K562 (cell line): Measurements from ENCODE around the gene OR2A25. TPM values are rescaled to one million over a fixed set of nuclear protein-coding genes. Genes with fewer than 3 reads are reported as not detected.

Experiments
- ATAC-seq: fragments of 200-7000 bp; cut with Tn5 transposase; 3 replicates; pipeline ENCODE4 v1.9.1; 2020; ENCODE audit warnings: moderate library complexity
- BruUV-seq: library from RNA; stranded (reverse); fragments of 400-500 nt; replicated peaks from 2 replicates; lab custom pipeline; 2021; lab: Mats Ljungman, UMichigan
- CTCF ChIA-PET: fragments of 300-600 bp; formaldehyde crosslinking; extraction: SDS; loops from one replicate; lab custom pipeline; 2021; ENCODE audit warnings: low intra/inter-chr PET ratio; lab: Yijun Ruan, JAX
- POLR2A ChIA-PET: fragments of 300-600, 350-650 bp; sonication (Branson Sonifier 250); formaldehyde crosslinking; extraction: SDS; loops from one replicate; lab custom pipeline; 2021; ENCODE audit warnings: antibody characterized with exemption, inconsistent platforms; lab: Yijun Ruan, JAX
- DNase-seq, 4 experiments: peaks; one replicate each; pipeline versions ENCODE4 v3.0.0 to v3.0.0-alpha.2; 2011 to 2018; ENCODE audit warnings: low spot score in 3 of 4, mixed read lengths in 3 of 4; ENCODE audit errors: extremely low read depth in 1 of 4
- FAIRE-seq: peaks from 2 replicates; lab custom pipeline; 2011; peaks lifted over from hg19 to GRCh38; lab: Jason Lieb, UNC
- H2AFZ ChIP-seq: 2 replicates; pipeline ENCODE4 v1.6.0; 2011; ENCODE audit warnings: low read depth, low read length, control low read depth, inconsistent platforms
- H3K27ac ChIP-seq: fragments of 200-600 bp; 3 replicates; pipeline ENCODE4 v1.8.0; 2011; ENCODE audit warnings: low read depth, mild to moderate bottlenecking, control low read depth, inconsistent platforms, low read length, moderate library complexity, mixed read lengths; ENCODE audit errors: extremely low read depth
- H3K27me3 ChIP-seq, 2 experiments: fragments of 300-600 bp in 1 of 2; 2 replicates in 1 of 2; 3 replicates in 1 of 2; pipeline versions ENCODE4 v1.6.0 to v1.8.0; 2011; ENCODE audit warnings: inconsistent platforms in 2 of 2, low read length in 2 of 2, mild to moderate bottlenecking in 1 of 2, mixed read lengths in 1 of 2, moderate library complexity in 1 of 2; ENCODE audit not compliant: control insufficient read depth in 2 of 2, insufficient read depth in 2 of 2
- H3K36me3 ChIP-seq: fragments of 300-600 bp; 3 replicates; pipeline ENCODE4 v1.8.0; 2011; ENCODE audit warnings: mild to moderate bottlenecking, low read length, inconsistent platforms; ENCODE audit not compliant: control insufficient read depth, insufficient read depth
- H3K4me1 ChIP-seq, 2 experiments: fragments of 200-600 bp in 1 of 2; replicated peaks in 1 of 2; 2 replicates in 1 of 2; 3 replicates in 1 of 2; pipeline versions ENCODE4 v1.5.1 to v1.8.0; 2011; ENCODE audit warnings: inconsistent platforms in 2 of 2, low read length in 2 of 2, mild to moderate bottlenecking in 1 of 2, mixed read lengths in 1 of 2, moderate library complexity in 1 of 2; ENCODE audit not compliant: control insufficient read depth in 2 of 2, insufficient read depth in 2 of 2
- H3K4me2 ChIP-seq: 2 replicates; pipeline ENCODE4 v1.6.1; 2011; ENCODE audit warnings: low read length, control low read depth, inconsistent platforms, mixed read lengths; ENCODE audit not compliant: insufficient read depth
- H3K4me3 ChIP-seq: fragments of 200-600 bp; sonication (generic), shearing (Covaris generic); 2 replicates; pipeline ENCODE4 v1.5.1; 2016; ENCODE audit warnings: control low read depth, inconsistent platforms
- H3K79me2 ChIP-seq: fragments of 200-600 bp; 3 replicates; pipeline ENCODE4 v1.8.0; 2011; ENCODE audit warnings: low read length, inconsistent platforms; ENCODE audit not compliant: control insufficient read depth, insufficient read depth
- H3K9ac ChIP-seq, 2 experiments: 2 replicates each; pipeline versions ENCODE4 v1.6.0 to v1.6.1; 2011; ENCODE audit warnings: low read depth in 2 of 2, low read length in 2 of 2, control low read depth in 1 of 2, inconsistent platforms in 1 of 2, mild to moderate bottlenecking in 1 of 2, mixed read lengths in 1 of 2; ENCODE audit not compliant: insufficient read depth in 1 of 2
- H3K9me1 ChIP-seq: one replicate; pipeline ENCODE4 v1.6.0; 2011; ENCODE audit warnings: inconsistent platforms, mild to moderate bottlenecking, low read length, moderate library complexity; ENCODE audit not compliant: control insufficient read depth, insufficient read depth
- H3K9me3 ChIP-seq: replicated peaks from 2 replicates; pipeline ENCODE4 v1.5.1; 2011; ENCODE audit warnings: low read depth, low read length, inconsistent platforms; ENCODE audit not compliant: control insufficient read depth, insufficient read depth
- H4K20me1 ChIP-seq: replicated peaks from 2 replicates; pipeline ENCODE4 v1.6.1; 2011; ENCODE audit warnings: low read length, inconsistent platforms, mixed read lengths; ENCODE audit not compliant: control insufficient read depth, insufficient read depth
- KAT7 ChIP-seq: sonication (generic); formaldehyde crosslinking; IDR thresholded peaks from 2 replicates; pipeline ENCODE4 v1.8.0; 2022; ENCODE audit warnings: missing genetic modification reagents, mild to moderate bottlenecking, borderline replicate concordance
- MCM3 ChIP-seq: fragments of 450-650 bp; IDR thresholded peaks from 2 replicates; pipeline ENCODE4 v1.6.1; 2016
- POLR2H ChIP-seq: IDR thresholded peaks from 2 replicates; pipeline ENCODE4 v1.6.1; 2016; ENCODE audit warnings: missing genetic modification characterization, low read depth, mild to moderate bottlenecking, control low read depth, missing compliant biosample characterization, moderate library complexity
- POLR3A ChIP-seq: IDR thresholded peaks from 2 replicates; pipeline ENCODE4 v1.6.1; 2011; ENCODE audit warnings: borderline replicate concordance, mild to moderate bottlenecking, moderate library complexity; ENCODE audit not compliant: insufficient read length, insufficient read depth; ENCODE audit errors: extremely low read depth
- SAFB2 ChIP-seq: fragments of 200-400 bp; formaldehyde crosslinking; IDR thresholded peaks from 2 replicates; pipeline ENCODE4 v1.6.1; 2018; ENCODE audit warnings: borderline replicate concordance, low read length, low read depth, moderate library complexity; ENCODE audit not compliant: severe bottlenecking
- SREBF2 ChIP-seq: sonication (generic); formaldehyde crosslinking; IDR thresholded peaks from 2 replicates; pipeline ENCODE4 v1.4.0; 2020; ENCODE audit warnings: mild to moderate bottlenecking, missing genetic modification reagents
- SRSF3 ChIP-seq: fragments of 200-400 bp; formaldehyde crosslinking; IDR thresholded peaks from 2 replicates; pipeline ENCODE4 v1.6.1; 2016; ENCODE audit warnings: mild to moderate bottlenecking, low read length, moderate library complexity; ENCODE audit not compliant: insufficient read depth
- TAF15 ChIP-seq: fragments of 200-400 bp; formaldehyde crosslinking; IDR thresholded peaks from 2 replicates; pipeline ENCODE4 v1.6.1; 2017; ENCODE audit warnings: mild to moderate bottlenecking, low read depth, low read length, moderate library complexity
- TBP ChIP-seq: optimal IDR thresholded peaks from 2 replicates; pipeline ENCODE3; 2011; ENCODE audit warnings: low read depth, low read length, improper control_type of control experiment
- TCF7 ChIP-seq: sonication (generic); IDR thresholded peaks from 2 replicates; pipeline ENCODE4 v1.6.1; 2016; ENCODE audit warnings: antibody characterized with exemption, borderline replicate concordance
- TCF7L2 ChIP-seq: fragments of 150-350 bp; IDR thresholded peaks from 2 replicates; pipeline ENCODE4 v1.6.1; 2016; ENCODE audit warnings: low read depth, mild to moderate bottlenecking, low read length, moderate library complexity
- ZNF561 ChIP-seq: fragments of 450-650 bp; formaldehyde crosslinking; conservative IDR thresholded peaks from 2 replicates; pipeline ENCODE4 v1.4.0; 2020; ENCODE audit warnings: mild to moderate bottlenecking, moderate library complexity
- WGBS: fragments of 100-300 bp; shearing (Covaris generic); methylation state at CpG from one replicate; pipeline ENCODE4 v1.1.6; 2016; ENCODE audit warnings: low coverage, mixed read lengths; ENCODE audit not compliant: insufficient coverage; ENCODE audit errors: missing lambda C conversion rate; 5-methylcytosine and 5-hydroxymethylcytosine counted together
- in situ Hi-C: fragments of 300-500 bp; cut with MboI; formaldehyde crosslinking; loops from 4 replicates; pipeline ENCODE4 v1.15.0; 2018; ENCODE audit warnings: inconsistent platforms, mixed read lengths
- intact Hi-C: fragments of 100-400 bp; cut with micrococcal nuclease; formaldehyde crosslinking; loops from 2 replicates; pipeline ENCODE4 v1.14.2; 2022
- polyA plus RNA-seq, 8 experiments: library from polyadenylated mRNA; depleted of rRNA in 4 of 8; stranded (reverse) in 5 of 8; unstranded in 3 of 8; fragments of >200 nt; fragmentation: Nextera tagmentation in 2 of 8; fragmentation: Illumina TruSeq in 1 of 8; extraction: Ambion mirVana in 2 of 8; extraction: Trizol in 1 of 8; gene quantifications; 2 replicates each; pipeline versions ENCODE4 v1.2.1 to v1.2.3, GENCODE V29; 2011 to 2014; ENCODE audit warnings: inconsistent platforms in 1 of 8, missing spikeins in 1 of 8
- total RNA-seq, 7 experiments: library from RNA; depleted of rRNA in 6 of 7; stranded (reverse); fragments of >200 nt in 6 of 7; fragmentation: Illumina TruSeq in 2 of 7; extraction: Trizol in 2 of 7; gene quantifications; 2 replicates each; pipeline versions ENCODE4 v1.2.1 to v1.2.3, GENCODE V29; 2011 to 2021; ENCODE audit warnings: low replicate concordance in 1 of 7
- TF ChIP-seq, protein P1 (sequence below): fragments of 250-450 bp; sonication (Bioruptor Pico); IDR thresholded peaks from 2 replicates; pipeline ENCODE4 v1.9.0; 2021; ENCODE audit warnings: mild to moderate bottlenecking, inconsistent platforms
- TF ChIP-seq, protein P2 (sequence below): fragments of 250-450 bp; sonication (Bioruptor Pico); IDR thresholded peaks from 2 replicates; pipeline ENCODE4 v1.4.0; 2020; ENCODE audit warnings: mild to moderate bottlenecking, moderate library complexity, borderline replicate concordance
- TF ChIP-seq, protein P3 (sequence below): fragments of 250-450 bp; sonication (Bioruptor Pico); IDR thresholded peaks from 2 replicates; pipeline ENCODE4 v1.8.0; 2021; ENCODE audit warnings: moderate library complexity, mild to moderate bottlenecking, inconsistent platforms
- TF ChIP-seq, protein P4 (sequence below): sonication (generic); formaldehyde crosslinking; IDR thresholded peaks from 2 replicates; pipeline ENCODE4 v1.5.0; 2020; ENCODE audit warnings: missing genetic modification reagents

OR2A25 gene
- total and polyA plus RNA-seq, 9 of the 15 experiments (the other 6 are each of a cell fraction or from before 2014, with no cell fraction given), result not detected

DNA sequence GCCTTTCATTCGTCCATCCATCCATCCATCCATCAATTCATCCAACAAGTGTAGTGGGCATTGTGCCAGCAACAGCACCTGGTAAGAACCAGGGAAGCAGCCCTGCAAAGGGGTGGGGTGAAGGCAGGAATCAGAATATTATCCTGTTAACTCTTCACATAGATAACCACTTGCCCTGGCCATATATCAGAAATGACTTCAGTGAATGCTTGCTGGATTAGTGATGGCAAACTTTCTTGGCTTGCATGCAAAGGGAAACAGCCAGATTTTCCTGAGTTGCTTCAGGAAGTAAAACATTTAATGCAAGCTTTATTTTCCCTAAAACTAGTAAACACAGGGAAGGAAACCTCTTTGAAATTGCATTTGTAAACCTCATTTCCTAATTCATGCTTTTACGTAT is 20.1 kb upstream of the OR2A25 start (continued):
- TF ChIP-seq, protein P1, sequence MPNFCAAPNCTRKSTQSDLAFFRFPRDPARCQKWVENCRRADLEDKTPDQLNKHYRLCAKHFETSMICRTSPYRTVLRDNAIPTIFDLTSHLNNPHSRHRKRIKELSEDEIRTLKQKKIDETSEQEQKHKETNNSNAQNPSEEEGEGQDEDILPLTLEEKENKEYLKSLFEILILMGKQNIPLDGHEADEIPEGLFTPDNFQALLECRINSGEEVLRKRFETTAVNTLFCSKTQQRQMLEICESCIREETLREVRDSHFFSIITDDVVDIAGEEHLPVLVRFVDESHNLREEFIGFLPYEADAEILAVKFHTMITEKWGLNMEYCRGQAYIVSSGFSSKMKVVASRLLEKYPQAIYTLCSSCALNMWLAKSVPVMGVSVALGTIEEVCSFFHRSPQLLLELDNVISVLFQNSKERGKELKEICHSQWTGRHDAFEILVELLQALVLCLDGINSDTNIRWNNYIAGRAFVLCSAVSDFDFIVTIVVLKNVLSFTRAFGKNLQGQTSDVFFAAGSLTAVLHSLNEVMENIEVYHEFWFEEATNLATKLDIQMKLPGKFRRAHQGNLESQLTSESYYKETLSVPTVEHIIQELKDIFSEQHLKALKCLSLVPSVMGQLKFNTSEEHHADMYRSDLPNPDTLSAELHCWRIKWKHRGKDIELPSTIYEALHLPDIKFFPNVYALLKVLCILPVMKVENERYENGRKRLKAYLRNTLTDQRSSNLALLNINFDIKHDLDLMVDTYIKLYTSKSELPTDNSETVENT (CRISPR knock-in tag), result no peak
- TF ChIP-seq, protein P2, sequence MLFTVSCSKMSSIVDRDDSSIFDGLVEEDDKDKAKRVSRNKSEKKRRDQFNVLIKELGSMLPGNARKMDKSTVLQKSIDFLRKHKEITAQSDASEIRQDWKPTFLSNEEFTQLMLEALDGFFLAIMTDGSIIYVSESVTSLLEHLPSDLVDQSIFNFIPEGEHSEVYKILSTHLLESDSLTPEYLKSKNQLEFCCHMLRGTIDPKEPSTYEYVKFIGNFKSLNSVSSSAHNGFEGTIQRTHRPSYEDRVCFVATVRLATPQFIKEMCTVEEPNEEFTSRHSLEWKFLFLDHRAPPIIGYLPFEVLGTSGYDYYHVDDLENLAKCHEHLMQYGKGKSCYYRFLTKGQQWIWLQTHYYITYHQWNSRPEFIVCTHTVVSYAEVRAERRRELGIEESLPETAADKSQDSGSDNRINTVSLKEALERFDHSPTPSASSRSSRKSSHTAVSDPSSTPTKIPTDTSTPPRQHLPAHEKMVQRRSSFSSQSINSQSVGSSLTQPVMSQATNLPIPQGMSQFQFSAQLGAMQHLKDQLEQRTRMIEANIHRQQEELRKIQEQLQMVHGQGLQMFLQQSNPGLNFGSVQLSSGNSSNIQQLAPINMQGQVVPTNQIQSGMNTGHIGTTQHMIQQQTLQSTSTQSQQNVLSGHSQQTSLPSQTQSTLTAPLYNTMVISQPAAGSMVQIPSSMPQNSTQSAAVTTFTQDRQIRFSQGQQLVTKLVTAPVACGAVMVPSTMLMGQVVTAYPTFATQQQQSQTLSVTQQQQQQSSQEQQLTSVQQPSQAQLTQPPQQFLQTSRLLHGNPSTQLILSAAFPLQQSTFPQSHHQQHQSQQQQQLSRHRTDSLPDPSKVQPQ (CRISPR knock-in tag), result no peak

DNA sequence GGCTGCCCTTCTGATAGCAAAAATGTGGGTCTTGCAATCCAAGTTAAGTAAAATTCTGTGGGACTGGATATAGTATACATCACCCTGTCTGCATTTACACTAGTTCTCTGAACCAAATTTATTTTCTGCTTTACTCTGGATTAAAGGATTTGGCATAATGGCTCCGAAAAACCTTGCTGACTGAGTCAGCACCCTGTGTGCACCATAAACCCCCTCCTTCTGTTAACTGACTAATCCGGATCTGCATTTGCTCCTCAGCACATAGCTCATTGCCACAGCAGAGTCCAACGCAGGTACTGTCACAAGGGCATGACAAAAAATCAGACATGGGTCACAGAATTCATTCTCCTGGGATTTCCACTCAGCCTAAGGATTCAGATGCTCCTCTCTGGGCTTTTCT is 19.5 kb upstream of the OR2A25 start:
- in situ Hi-C loops (no loop called here), intact Hi-C loops (no loop called here)
- CTCF ChIA-PET, result no interaction called here
- Histone ChIP-seq H3K36me3 (no peaks in the 10 kb centered on the region), H3K27ac (no peak overlapping the region), H3K79me2 (no peaks in the 10 kb centered on the region), H3K4me1 (no peaks in the 10 kb centered on the region), H3K9ac (no peak overlapping the region), H3K4me3 (no peak overlapping the region), H3K4me2 (no peak overlapping the region), H3K9me3 (no peaks in the 10 kb centered on the region), H3K9me1 (no peaks in the 10 kb centered on the region), H3K27me3 (no peaks in the 10 kb centered on the region; a peak in 1 of 5 replicates), H2AFZ (no peak overlapping the region), H4K20me1 (no peaks in the 10 kb centered on the region)
- DNase-seq (no peak), FAIRE-seq (no peak), ATAC-seq (no peak)
- 0% methylated on average over 3 of the region's 3 CpGs for WGBS
- BruUV-seq, result no TSS peak
- POLR2A ChIA-PET, result interaction anchor here (0.6 kb wide), 1 partner anchor 1784 kb away, joined by 3 read pairs; no protein-coding TSS in a partner anchor
- no peak for TF ChIP-seq TCF7
- no peak for TF ChIP-seq TBP
- TF ChIP-seq ZNF561 (CRISPR knock-in tag), result no peak
- no peak for TF ChIP-seq MCM3
- no peak for TF ChIP-seq POLR3A
- no peak for TF ChIP-seq TCF7L2
- TF ChIP-seq SREBF2 (CRISPR knock-in tag), result no peak
- no peak for TF ChIP-seq POLR2H (tag)
- TF ChIP-seq, protein P3, sequence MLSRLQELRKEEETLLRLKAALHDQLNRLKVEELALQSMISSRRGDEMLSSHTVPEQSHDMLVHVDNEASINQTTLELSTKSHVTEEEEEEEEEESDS (CRISPR knock-in tag), result no peak
- no peak for TF ChIP-seq SRSF3
- TF ChIP-seq KAT7, result no peak
- no peak for TF ChIP-seq SAFB2
- TF ChIP-seq, protein P4, sequence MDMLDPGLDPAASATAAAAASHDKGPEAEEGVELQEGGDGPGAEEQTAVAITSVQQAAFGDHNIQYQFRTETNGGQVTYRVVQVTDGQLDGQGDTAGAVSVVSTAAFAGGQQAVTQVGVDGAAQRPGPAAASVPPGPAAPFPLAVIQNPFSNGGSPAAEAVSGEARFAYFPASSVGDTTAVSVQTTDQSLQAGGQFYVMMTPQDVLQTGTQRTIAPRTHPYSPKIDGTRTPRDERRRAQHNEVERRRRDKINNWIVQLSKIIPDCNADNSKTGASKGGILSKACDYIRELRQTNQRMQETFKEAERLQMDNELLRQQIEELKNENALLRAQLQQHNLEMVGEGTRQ (CRISPR knock-in tag), result no peak
- no peak for TF ChIP-seq TAF15
